ENCODE measurements around the gene CLRN3.

Gene CLRN3

GRCh38 chr10:127915324-127915723 lies 22.6 kb upstream of the CLRN3 start:
- peak; percentile 70 for ATAC-seq
- TF ChIP-seq ISL1 (CRISPR knock-in tag; IDR thresholded peaks at IDR 0.05): peak; percentile 94
- 0 out of 2 replicates have a peak, but pooled peaks have one; percentile 37 for TF ChIP-seq GLIS3 (CRISPR knock-in tag; IDR thresholded peaks at IDR 0.05)
- TF ChIP-seq ESRRG (CRISPR knock-in tag; IDR thresholded peaks at IDR 0.05): peak; percentile 64; the same call in 1 of the 2 replicates
- no peak for TF ChIP-seq PPARA (CRISPR knock-in tag; IDR thresholded peaks at IDR 0.05; ENCODE audit: borderline replicate concordance)
- peak; percentile 40; the same call in 1 of the 2 replicates for TF ChIP-seq CSDC2 (CRISPR knock-in tag; IDR thresholded peaks at IDR 0.05)
- TF ChIP-seq TCF4 (CRISPR knock-in tag; IDR thresholded peaks at IDR 0.05; ENCODE audit: borderline replicate concordance): no peak
- no peak; the same call in 1 of the 2 replicates for TF ChIP-seq POU6F1 (CRISPR knock-in tag; IDR thresholded peaks at IDR 0.05; ENCODE audit: borderline replicate concordance, low read depth)
- TF ChIP-seq ZNF565 (CRISPR knock-in tag; conservative IDR thresholded peaks at IDR 0.05; ENCODE audit: low read depth): no peak
- peak; percentile 78; the same call in 1 of the 2 replicates for TF ChIP-seq SNAI2 (CRISPR knock-in tag; IDR thresholded peaks at IDR 0.05)
- TF ChIP-seq ZC3H10 (CRISPR knock-in tag; IDR thresholded peaks at IDR 0.05): no peak
- peak; percentile 74 for TF ChIP-seq TSHZ2 (CRISPR knock-in tag; IDR thresholded peaks at IDR 0.05)
- peak; percentile 73 for TF ChIP-seq ZFP3 (CRISPR knock-in tag; IDR thresholded peaks at IDR 0.05)

GRCh38 chr10:127913368-127913759 lies 20.6 kb upstream of the CLRN3 start:
- no peak for TF ChIP-seq TCF4 (CRISPR knock-in tag; IDR thresholded peaks at IDR 0.05; ENCODE audit: borderline replicate concordance)
- no peak for TF ChIP-seq RARB (CRISPR knock-in tag; IDR thresholded peaks at IDR 0.05)
- no peak for TF ChIP-seq BACH2 (CRISPR knock-in tag; IDR thresholded peaks at IDR 0.05; ENCODE audit: borderline replicate concordance)
- no peak for TF ChIP-seq TOX (CRISPR knock-in tag; IDR thresholded peaks at IDR 0.05; ENCODE audit: borderline replicate concordance)
- no peak for TF ChIP-seq ARNTL (CRISPR knock-in tag; IDR thresholded peaks at IDR 0.05; ENCODE audit: borderline replicate concordance, low read depth)
- TF ChIP-seq ZFP30 (CRISPR knock-in tag; IDR thresholded peaks at IDR 0.05): no peak
- no peak for TF ChIP-seq ZFP3 (CRISPR knock-in tag; IDR thresholded peaks at IDR 0.05)
- no peak for TF ChIP-seq ZNF70 (CRISPR knock-in tag; IDR thresholded peaks at IDR 0.05)
- no peak for TF ChIP-seq OSR1 (CRISPR knock-in tag; IDR thresholded peaks at IDR 0.05)
- TF ChIP-seq CSDC2 (CRISPR knock-in tag; IDR thresholded peaks at IDR 0.05): no peak
- no peak for ATAC-seq

- no peak for TF ChIP-seq ZC3H10 (CRISPR knock-in tag; IDR thresholded peaks at IDR 0.05)
- TF ChIP-seq CSDC2 (CRISPR knock-in tag; IDR thresholded peaks at IDR 0.05): 0 out of 2 replicates have a peak, but pooled peaks have one; percentile 16
- no peak for TF ChIP-seq ZNF8 (CRISPR knock-in tag; IDR thresholded peaks at IDR 0.05)
- TF ChIP-seq PATZ1 (CRISPR knock-in tag; IDR thresholded peaks at IDR 0.05; ENCODE audit: borderline replicate concordance): no peak
- no peak for ATAC-seq
These were observed 20.0 kb upstream of the CLRN3 start for GRCh38 chr10:127912607-127913367.

- ATAC-seq: no peak
- TF ChIP-seq CSRNP3 (CRISPR knock-in tag; IDR thresholded peaks at IDR 0.05): no peak
- TF ChIP-seq BACH2 (CRISPR knock-in tag; IDR thresholded peaks at IDR 0.05; ENCODE audit: borderline replicate concordance): no peak
- TF ChIP-seq GLIS3 (CRISPR knock-in tag; IDR thresholded peaks at IDR 0.05): no peak
- no peak for TF ChIP-seq TSHZ2 (CRISPR knock-in tag; IDR thresholded peaks at IDR 0.05)
- TF ChIP-seq ZC3H10 (CRISPR knock-in tag; IDR thresholded peaks at IDR 0.05): no peak
- no peak for TF ChIP-seq SNAI2 (CRISPR knock-in tag; IDR thresholded peaks at IDR 0.05)
- TF ChIP-seq ISL1 (CRISPR knock-in tag; IDR thresholded peaks at IDR 0.05): no peak
- TF ChIP-seq RARB (CRISPR knock-in tag; IDR thresholded peaks at IDR 0.05): no peak
- no peak for TF ChIP-seq ARNTL (CRISPR knock-in tag; IDR thresholded peaks at IDR 0.05; ENCODE audit: borderline replicate concordance, low read depth)
These were observed 19.1 kb upstream of the CLRN3 start for GRCh38 chr10:127911867-127912257.
